Kidney (tissue), 14 donors: ENCODE measurements around the gene TMEM63B. TPM values are rescaled to one million over a fixed set of nuclear protein-coding genes. Genes with fewer than 3 reads are reported as not detected.

Experiments used
- DNase-seq, 5 donors: peaks; one replicate each; pipeline ENCODE4 v3.0.0-alpha.2; 2013 to 2020
- FAIRE-seq: peaks from 2 replicates; lab custom pipeline; 2012; peaks lifted over from hg19 to GRCh38; lab: Jason Lieb, UNC
- H3K27ac ChIP-seq, 2 donors: one replicate each; pipeline ENCODE4 v1.7.0; 2013; ENCODE audit warnings: low read depth in 2 of 2, low read length in 2 of 2, inconsistent platforms in 1 of 2
- H3K27me3 ChIP-seq: one replicate; pipeline ENCODE4 v1.7.1; 2013; ENCODE audit warnings: low read length, inconsistent platforms; ENCODE audit not compliant: control insufficient read depth, insufficient read depth
- H3K36me3 ChIP-seq, 3 donors: one replicate each; pipeline versions ENCODE4 v1.7.0 to v1.7.1; 2013; ENCODE audit warnings: low read length in 3 of 3, control low read depth in 1 of 3, inconsistent platforms in 1 of 3; ENCODE audit not compliant: insufficient read depth in 3 of 3, control insufficient read depth in 2 of 3
- H3K4me1 ChIP-seq, 3 donors: one replicate each; pipeline versions ENCODE4 v1.7.0 to v1.7.1; 2013; ENCODE audit warnings: low read length in 3 of 3, inconsistent platforms in 1 of 3, low read depth in 1 of 3; ENCODE audit not compliant: control insufficient read depth in 2 of 3, insufficient read depth in 2 of 3
- H3K4me3 ChIP-seq, 3 donors: one replicate each; pipeline versions ENCODE4 v1.7.0 to v1.8.1; 2013; ENCODE audit warnings: low read length in 3 of 3, control low read depth in 1 of 3, inconsistent platforms in 1 of 3
- H3K9ac ChIP-seq, 3 donors: one replicate each; pipeline versions ENCODE4 v1.7.0 to v1.7.1; 2013; ENCODE audit warnings: low read length in 3 of 3, control low read depth in 1 of 3, inconsistent platforms in 1 of 3
- H3K9me3 ChIP-seq, 3 donors: one replicate each; pipeline versions ENCODE4 v1.7.0 to v1.7.1; 2013; ENCODE audit warnings: low read length in 3 of 3, control low read depth in 1 of 3, inconsistent platforms in 1 of 3; ENCODE audit not compliant: control insufficient read depth in 2 of 3, insufficient read depth in 1 of 3
- intact Hi-C: fragments of 100-400 bp; cut with DNase I; formaldehyde crosslinking; loops from one replicate; pipeline ENCODE4 v1.11.1; 2022
- polyA plus RNA-seq: library from polyadenylated mRNA; stranded (reverse); fragments of 350-450 nt; fragmentation: Illumina TruSeq; extraction: RNeasy Lipid Tissue Mini Kit (QIAGEN cat#74804); gene quantifications from one replicate; pipeline ENCODE4 v1.2.3, GENCODE V29; 2014; ENCODE audit warnings: low read depth, low replicate concordance; ENCODE audit not compliant: insufficient read depth
- total RNA-seq: library from RNA; stranded (reverse); fragmentation: NEBNext Ultra II Directional; extraction: Animal tissue kit (Norgen Biotek cat#: 25700); gene quantifications from one replicate; pipeline ENCODE4 v1.2.1, GENCODE V29; 2021
- TF ChIP-seq, protein P1 (sequence below): IDR thresholded peaks from 3 replicates; pipeline ENCODE4 v1.5.1; 2012; ENCODE audit warnings: mild to moderate bottlenecking, moderate library complexity, borderline replicate concordance; ENCODE audit not compliant: insufficient read depth; ENCODE audit errors: extremely low read depth
- donor health status: control.
- donor health status: control.
- donor health status: control.
- donor health status: control.
- donor health status: control.
- donor health status: DM: yes; HTN: yes; CAD: no.
- donor health status: Normal renal cell carcinoma (clear cell type).

TMEM63B gene
- total and polyA plus RNA-seq, 2 donors from 2014 or later: 18.2 to 27.3 TPM

DNA sequence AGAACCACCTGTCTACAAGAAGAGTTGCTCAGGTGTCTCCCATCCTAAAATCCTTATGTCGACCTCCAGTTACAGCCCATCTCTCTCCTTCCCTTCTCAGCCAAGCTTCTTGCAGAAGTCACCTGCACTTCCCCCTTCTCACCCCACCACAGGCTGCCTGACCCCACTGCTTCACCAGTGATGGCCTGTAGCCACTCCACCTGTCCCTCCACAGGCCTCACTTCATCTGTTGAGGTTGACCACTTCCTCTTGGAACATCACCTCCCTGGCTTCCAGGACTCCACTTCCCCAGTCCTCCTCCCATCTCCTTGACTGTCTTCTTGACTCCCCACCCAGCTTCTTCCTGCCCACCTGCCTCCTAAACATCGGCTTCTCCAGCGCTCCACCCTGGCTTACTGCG, 25.5 kb upstream of the TMEM63B start:
- H3K27ac ChIP-seq: no peak overlapping the region
- H3K9me3 ChIP-seq: no peaks in the 10 kb centered on the region
- no peak overlapping the region for H3K9ac ChIP-seq
- no peak overlapping the region for H3K4me3 ChIP-seq
- TF ChIP-seq, protein P1, sequence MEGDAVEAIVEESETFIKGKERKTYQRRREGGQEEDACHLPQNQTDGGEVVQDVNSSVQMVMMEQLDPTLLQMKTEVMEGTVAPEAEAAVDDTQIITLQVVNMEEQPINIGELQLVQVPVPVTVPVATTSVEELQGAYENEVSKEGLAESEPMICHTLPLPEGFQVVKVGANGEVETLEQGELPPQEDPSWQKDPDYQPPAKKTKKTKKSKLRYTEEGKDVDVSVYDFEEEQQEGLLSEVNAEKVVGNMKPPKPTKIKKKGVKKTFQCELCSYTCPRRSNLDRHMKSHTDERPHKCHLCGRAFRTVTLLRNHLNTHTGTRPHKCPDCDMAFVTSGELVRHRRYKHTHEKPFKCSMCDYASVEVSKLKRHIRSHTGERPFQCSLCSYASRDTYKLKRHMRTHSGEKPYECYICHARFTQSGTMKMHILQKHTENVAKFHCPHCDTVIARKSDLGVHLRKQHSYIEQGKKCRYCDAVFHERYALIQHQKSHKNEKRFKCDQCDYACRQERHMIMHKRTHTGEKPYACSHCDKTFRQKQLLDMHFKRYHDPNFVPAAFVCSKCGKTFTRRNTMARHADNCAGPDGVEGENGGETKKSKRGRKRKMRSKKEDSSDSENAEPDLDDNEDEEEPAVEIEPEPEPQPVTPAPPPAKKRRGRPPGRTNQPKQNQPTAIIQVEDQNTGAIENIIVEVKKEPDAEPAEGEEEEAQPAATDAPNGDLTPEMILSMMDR: no peak
- intact Hi-C loops: loop anchor here (5.0 kb wide), 1 partner anchor 50 kb away; no protein-coding TSS in a partner anchor
- peaks cover 0 to 6% (median 0%) of the 10 kb centered on the region in 3 donors for H3K4me1 ChIP-seq
- H3K27me3 ChIP-seq: no peaks in the 10 kb centered on the region
- no peak for FAIRE-seq
- DNase-seq: no peak
- peaks cover 0 to 2% (median 0%) of the 10 kb centered on the region in 3 donors for H3K36me3 ChIP-seq

DNA sequence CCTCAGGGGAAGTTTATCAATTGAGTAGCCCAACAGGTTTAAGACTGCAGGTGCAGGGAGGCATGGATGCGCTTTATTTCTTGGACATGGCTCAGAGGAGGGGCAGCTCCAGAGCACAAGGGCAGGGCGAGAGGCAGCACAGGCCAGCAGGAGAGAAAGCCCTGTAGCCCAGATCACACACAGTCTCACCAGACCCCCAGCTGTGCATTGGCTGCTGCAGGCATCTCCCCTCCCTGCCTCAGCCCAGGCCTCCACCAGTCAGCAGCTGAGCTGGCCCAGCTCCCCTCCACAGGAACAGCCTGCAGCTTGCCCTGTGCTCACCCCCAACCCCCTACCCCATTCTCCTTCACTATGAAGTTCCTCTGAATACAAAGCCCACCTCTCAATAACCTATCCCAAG, 24.8 kb upstream of the TMEM63B start:
- intact Hi-C loops: loop anchor here (5.0 kb wide), 1 partner anchor 50 kb away; no protein-coding TSS in a partner anchor
- Histone ChIP-seq H3K27ac (no peak overlapping the region), H3K36me3 (peaks cover 0 to 2% (median 0%) of the 10 kb centered on the region in 3 donors), H3K27me3 (no peaks in the 10 kb centered on the region), H3K4me1 (peaks cover 0 to 6% (median 0%) of the 10 kb centered on the region in 3 donors), H3K4me3 (no peak overlapping the region), H3K9ac (no peak overlapping the region), H3K9me3 (no peaks in the 10 kb centered on the region)
- FAIRE-seq (no peak), DNase-seq (no peak)
- TF ChIP-seq, protein P1: no peak

DNA sequence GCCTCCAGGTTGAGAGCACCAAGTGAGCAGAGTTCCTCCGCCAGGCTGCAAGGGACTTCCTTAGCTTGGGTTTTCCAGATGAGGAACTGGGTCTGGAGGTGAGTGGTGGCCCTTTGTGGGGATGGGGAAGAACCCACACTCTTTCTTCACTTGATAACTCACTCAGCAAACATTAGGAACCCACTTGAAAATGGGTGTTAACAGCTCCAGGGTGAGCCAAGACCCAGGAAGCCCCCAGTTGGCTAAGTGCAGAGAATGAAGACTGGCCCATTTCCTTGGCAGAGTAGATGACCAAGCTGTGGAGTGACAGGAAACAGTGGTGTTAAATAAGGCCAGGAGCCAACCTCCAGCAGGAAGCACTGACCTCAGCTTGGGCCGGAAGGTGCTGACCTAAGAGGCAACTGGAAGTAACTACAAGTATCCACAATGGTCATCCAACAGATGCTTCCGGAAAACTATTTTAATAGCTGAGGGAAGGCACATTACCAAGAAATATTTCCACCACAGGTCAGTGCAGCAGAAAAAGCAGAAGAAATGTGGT, 22.8 kb upstream of the TMEM63B start:
- peak in 1 of 5 donors; percentile 54 for DNase-seq
- no peak for FAIRE-seq
- TF ChIP-seq, protein P1: no peak
- Histone ChIP-seq H3K9me3 (no peaks in the 10 kb centered on the region), H3K27ac (peak overlapping the region in 1 of 2 donors; percentile 9), H3K27me3 (no peaks in the 10 kb centered on the region), H3K9ac (no peak overlapping the region), H3K36me3 (peaks cover 0 to 4% (median 2%) of the 10 kb centered on the region in 3 donors), H3K4me3 (no peak overlapping the region), H3K4me1 (peaks cover 0 to 6% (median 0%) of the 10 kb centered on the region in 3 donors)
- intact Hi-C loops: loop anchor here (5.0 kb wide), 1 partner anchor 48 kb away; no protein-coding TSS in a partner anchor
